Progenitor cell of endocrine pancreas (in vitro differentiated cells): ENCODE results near the gene RPL10A. TPM values are rescaled to one million over a fixed set of nuclear protein-coding genes. Genes with fewer than 3 reads are reported as not detected.

Experiments
- DNase-seq: peaks from one replicate; pipeline ENCODE4 v3.0.0; 2021; ENCODE audit warnings: low spot score; ENCODE audit not compliant: unreplicated experiment
- H3K27ac Mint-ChIP-seq: 2 replicates; pipeline ENCODE4 v1.8.0; 2021; ENCODE audit warnings: mild to moderate bottlenecking, moderate library complexity, mixed read lengths
- H3K27me3 Mint-ChIP-seq: 2 replicates; pipeline ENCODE4 v1.8.0; 2021; ENCODE audit warnings: mixed read lengths
- H3K36me3 Mint-ChIP-seq: 2 replicates; pipeline ENCODE4 v1.8.0; 2022; ENCODE audit warnings: mixed read lengths; ENCODE audit not compliant: insufficient read depth
- H3K4me1 Mint-ChIP-seq: 2 replicates; pipeline ENCODE4 v1.8.0; 2021; ENCODE audit warnings: low read depth, mixed read lengths
- H3K4me3 Mint-ChIP-seq: 2 replicates; pipeline ENCODE4 v1.8.0; 2021; ENCODE audit warnings: low read depth, mild to moderate bottlenecking, moderate library complexity, mixed read lengths
- H3K9me3 Mint-ChIP-seq: 2 replicates; pipeline ENCODE4 v1.8.0; 2021; ENCODE audit warnings: low read depth, mixed read lengths
- total RNA-seq: library from RNA; stranded (reverse); gene quantifications from 2 replicates; pipeline ENCODE4 v1.2.1, GENCODE V29; 2021
- TF ChIP-seq, protein P1 (sequence below): fragments of 200-600 bp; sonication (generic); IDR thresholded peaks from one replicate; pipeline ENCODE4 v1.5.0; 2021; ENCODE audit warnings: antibody characterized with exemption, mild to moderate bottlenecking; ENCODE audit not compliant: unreplicated experiment

RPL10A gene
- total RNA-seq, 1 donor from 2014 or later: 1,416 TPM

- peaks cover 7% of the 10 kb centered on the region for H3K4me1 Mint-ChIP-seq
- no peak overlapping the region for H3K27ac Mint-ChIP-seq
- no peaks in the 10 kb centered on the region for H3K36me3 Mint-ChIP-seq
- DNase-seq: no peak
- TF ChIP-seq, protein P1, sequence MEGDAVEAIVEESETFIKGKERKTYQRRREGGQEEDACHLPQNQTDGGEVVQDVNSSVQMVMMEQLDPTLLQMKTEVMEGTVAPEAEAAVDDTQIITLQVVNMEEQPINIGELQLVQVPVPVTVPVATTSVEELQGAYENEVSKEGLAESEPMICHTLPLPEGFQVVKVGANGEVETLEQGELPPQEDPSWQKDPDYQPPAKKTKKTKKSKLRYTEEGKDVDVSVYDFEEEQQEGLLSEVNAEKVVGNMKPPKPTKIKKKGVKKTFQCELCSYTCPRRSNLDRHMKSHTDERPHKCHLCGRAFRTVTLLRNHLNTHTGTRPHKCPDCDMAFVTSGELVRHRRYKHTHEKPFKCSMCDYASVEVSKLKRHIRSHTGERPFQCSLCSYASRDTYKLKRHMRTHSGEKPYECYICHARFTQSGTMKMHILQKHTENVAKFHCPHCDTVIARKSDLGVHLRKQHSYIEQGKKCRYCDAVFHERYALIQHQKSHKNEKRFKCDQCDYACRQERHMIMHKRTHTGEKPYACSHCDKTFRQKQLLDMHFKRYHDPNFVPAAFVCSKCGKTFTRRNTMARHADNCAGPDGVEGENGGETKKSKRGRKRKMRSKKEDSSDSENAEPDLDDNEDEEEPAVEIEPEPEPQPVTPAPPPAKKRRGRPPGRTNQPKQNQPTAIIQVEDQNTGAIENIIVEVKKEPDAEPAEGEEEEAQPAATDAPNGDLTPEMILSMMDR: peak; percentile 73
- no peaks in the 10 kb centered on the region for H3K9me3 Mint-ChIP-seq
- H3K27me3 Mint-ChIP-seq: peaks cover 21% of the 10 kb centered on the region
- H3K4me3 Mint-ChIP-seq: no peak overlapping the region
Measured at GRCh38 chr6:35449287-35449881, 18.8 kb upstream of the RPL10A start.

GRCh38 chr6:35451354-35452182, 16.6 kb upstream of the RPL10A start:
- H3K4me1 Mint-ChIP-seq: peaks cover 7% of the 10 kb centered on the region
- peak overlapping the region; percentile 72 for H3K4me3 Mint-ChIP-seq
- no peak overlapping the region for H3K27ac Mint-ChIP-seq
- H3K9me3 Mint-ChIP-seq: no peaks in the 10 kb centered on the region
- H3K36me3 Mint-ChIP-seq: peaks cover 11% of the 10 kb centered on the region
- H3K27me3 Mint-ChIP-seq: peaks cover 21% of the 10 kb centered on the region
- DNase-seq: no peak
- TF ChIP-seq, protein P1: no peak

DNA sequence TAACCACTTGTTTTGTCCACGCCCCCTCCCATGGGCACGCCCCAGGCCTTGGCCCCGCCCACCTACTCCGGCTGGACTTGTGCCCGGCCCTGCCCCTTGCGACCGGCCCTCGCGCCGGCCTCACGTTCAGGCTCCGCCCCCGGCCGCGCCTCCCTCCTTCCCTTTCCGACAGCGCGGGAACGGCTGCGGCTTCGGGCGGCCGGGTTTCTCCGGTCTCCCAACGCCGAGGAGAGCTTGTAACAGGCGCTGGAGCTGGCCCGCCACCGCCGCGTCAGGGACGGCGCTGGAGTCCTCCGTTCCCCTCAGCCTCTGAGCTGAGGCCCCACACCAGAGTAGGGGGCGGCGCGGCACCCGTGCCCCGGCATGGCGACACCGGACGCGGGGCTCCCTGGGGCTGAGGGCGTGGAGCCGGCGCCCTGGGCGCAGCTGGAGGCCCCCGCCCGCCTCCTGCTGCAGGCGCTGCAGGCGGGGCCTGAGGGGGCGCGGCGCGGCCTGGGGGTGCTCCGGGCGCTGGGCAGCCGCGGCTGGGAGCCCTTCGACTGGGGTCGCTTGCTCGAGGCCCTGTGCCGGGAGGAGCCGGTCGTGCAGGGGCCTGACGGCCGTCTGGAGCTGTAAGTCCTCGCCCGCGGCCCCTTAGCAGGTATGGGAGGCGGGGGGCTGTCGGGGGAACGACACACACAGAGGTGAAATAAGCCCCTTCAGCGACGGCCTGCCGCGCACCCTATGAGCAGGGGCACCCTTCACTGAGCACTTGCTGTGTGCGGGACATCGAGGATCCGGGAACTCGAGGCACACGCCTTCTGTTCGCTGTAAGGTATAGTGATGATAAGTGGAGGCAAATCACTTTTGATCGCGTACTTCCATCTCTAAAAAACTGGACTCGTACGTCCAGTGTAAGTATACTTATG, 15.8 kb upstream of the RPL10A start, which contains the start of gene FANCE:
TSS of gene FANCE (plus strand) at position 156 of the 908 bp plus-strand sequence. CDS start at position 364, 208 bp downstream.
- DNase-seq: peak; percentile 99
- H3K4me1 Mint-ChIP-seq: peaks cover 7% of the 10 kb centered on the region
- H3K4me3 Mint-ChIP-seq: peak within 1 kb of the TSS; percentile 72
- H3K36me3 Mint-ChIP-seq: peaks cover 11% of the 10 kb centered on the region
- H3K27me3 Mint-ChIP-seq: peaks cover 21% of the 10 kb centered on the region
- H3K9me3 Mint-ChIP-seq: no peaks in the 10 kb centered on the region
- TF ChIP-seq, protein P1: no peak
- H3K27ac Mint-ChIP-seq: peak within 1 kb of the TSS; percentile 49

- peaks cover 21% of the 10 kb centered on the region for H3K27me3 Mint-ChIP-seq
- H3K4me3 Mint-ChIP-seq: peak overlapping the region; percentile 64
- no peak for DNase-seq
- H3K27ac Mint-ChIP-seq: no peak overlapping the region
- peaks cover 11% of the 10 kb centered on the region for H3K36me3 Mint-ChIP-seq
- peaks cover 12% of the 10 kb centered on the region for H3K4me1 Mint-ChIP-seq
- H3K9me3 Mint-ChIP-seq: no peaks in the 10 kb centered on the region
- TF ChIP-seq, protein P1: no peak
Measured at GRCh38 chr6:35453236-35453635, 15.0 kb upstream of the RPL10A start.
